HL-60/S4 treated with phorbol 12-myristate 13-acetate at 8.2 ng/mL for 4 days and 3 days (cell line): ENCODE measurements around the gene RFPL1.
"Not testable (repeated sequence)": the region's sequence is repeated elsewhere in the genome, so short reads cannot be mapped to it uniquely, and the experiment has no call there.

Experiments
- in situ Hi-C: fragments of 300-500 bp; cut with MboI; formaldehyde crosslinking; loops from 2 replicates; pipeline ENCODE4 v1.15.0; 2022; ENCODE audit warnings: low sequenced_read_pairs

RFPL1 gene

DNA sequence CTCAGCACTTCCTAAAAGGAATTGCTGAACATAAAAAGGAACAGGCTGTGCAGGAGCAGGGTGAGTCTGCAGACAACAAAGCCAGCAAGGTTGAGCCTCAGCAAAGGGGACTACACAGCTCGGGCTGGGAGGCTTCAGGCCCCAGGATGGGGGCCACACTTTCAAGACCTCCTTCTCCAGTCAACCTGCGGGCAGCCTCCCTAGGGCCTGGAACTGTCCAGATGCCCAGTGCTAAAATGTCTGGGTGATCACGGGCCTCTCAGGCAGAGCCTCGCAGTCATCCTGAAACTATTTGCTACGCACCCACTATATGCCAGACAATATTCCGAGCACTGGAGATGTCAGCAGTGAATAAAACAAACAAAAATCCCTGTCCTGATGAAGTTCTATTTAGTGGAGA, 37.7 kb downstream of the RFPL1 start:
- in situ Hi-C loops, result no loop called here

DNA sequence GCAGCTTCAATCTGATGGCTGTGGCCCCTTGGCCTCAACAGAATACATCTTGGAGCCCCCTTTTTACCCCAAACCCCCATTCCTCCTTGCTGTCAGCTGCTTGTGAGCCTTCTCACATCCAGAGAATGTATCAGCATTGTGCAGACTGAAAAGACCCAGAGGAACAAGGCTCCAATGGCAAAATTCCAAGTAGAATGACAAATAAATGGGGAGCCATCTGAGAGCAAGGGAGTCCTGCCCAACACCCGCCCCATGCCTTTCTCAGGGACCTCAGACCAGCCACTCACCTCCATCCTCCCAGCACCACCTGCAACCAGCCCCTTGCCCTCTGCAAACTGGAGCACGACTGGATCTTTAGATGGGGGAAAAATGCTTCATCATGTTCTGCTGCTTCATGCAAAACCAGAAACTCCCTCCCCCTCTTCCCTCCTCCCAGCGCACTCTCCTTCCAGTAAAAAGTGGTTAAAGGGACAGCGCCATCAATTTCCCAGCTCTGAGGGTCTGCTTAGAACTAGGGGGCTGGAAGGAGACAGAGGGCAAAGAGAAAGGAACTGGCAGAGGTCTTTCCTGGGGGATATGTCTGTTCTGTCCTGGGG, 39.4 kb downstream of the RFPL1 start:
- in situ Hi-C loops, result no loop called here

DNA sequence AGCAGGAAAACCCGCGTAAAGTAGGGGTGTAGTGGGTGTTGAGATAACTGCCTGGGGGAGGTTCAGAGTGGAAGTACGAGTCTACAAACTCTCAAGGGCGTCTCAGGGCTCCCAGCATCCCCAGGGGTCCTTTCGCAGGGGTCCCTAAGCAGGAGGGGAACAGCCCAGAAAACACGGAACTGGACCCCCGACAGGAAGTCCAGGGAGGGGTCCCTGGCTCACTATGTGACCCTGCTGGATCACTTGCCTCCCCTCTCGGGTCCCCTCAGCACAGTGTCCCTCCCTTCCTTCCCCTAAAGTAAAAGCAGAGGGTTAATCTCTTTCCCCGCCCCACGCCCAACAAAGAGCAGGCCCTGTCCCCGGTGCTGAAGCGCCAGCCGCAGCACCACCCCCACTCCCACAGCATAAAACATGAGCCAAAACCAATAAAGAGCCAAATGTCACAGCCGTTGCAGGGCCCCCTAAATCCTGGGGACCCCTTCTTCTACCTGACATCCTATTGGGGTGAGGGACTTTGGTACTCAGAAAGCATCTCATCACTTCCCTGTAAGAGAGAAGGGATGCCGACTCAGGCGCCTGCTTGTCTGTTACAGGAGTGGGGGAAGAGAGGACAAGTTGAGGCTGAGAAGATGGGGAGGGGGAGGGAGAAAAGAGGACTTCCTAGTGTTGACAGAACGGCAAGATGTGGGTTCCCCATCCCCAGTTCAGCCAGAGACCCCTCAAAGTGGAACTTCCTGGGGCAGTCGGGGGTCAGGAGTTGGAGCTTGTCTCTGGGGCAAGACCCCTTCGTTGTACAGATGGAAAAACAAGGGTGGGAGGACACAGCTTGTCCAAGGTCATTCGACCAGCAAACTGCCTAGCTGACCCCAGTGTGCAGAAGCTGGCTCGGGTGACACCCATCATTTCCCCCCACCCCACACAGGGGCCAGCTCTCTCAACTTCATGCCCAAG, 40.2 kb downstream of the RFPL1 start:
- in situ Hi-C loops, result no loop called here

DNA sequence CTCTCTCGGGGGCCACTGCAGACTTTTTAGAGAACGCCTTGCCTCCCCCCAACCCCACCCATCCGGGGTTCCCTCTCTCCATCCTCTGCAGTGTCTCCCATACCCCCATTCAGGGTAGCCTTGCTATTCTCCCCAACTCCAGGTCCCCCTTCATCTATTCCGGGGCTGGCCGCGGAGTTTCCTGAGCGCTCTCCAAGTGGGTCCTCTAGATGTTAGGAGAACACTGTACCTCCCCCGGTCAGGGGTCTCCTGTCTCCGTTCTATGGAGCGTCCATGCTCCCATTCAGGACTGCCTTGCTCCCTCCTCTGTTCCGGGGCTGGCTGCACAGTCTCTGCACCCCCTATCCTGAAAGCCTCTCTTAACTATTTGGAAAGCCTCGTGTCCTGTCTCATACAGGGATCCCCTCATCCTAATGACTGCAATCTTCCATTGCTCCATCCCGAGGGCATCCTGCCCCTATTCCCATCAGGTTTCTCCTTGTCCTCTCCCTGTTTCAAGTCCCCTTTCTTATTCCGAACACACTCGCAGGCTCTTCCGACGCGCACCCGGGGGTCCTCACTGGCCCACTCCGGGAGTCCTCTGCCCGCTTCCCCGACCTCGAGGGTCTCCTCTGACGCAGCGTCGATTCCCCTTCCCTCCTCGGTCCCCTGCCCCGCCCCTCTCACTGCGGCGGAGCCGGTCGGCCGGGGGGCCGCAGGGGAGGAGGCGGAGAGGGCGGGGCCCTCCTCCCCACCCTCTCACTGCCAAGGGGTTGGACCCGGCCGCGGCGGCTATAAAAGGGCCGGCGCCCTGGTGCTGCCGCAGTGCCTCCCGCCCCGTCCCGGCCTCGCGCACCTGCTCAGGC, 41.3 kb downstream of the RFPL1 start, which contains the start of gene NEFH:
NEFH (plus strand) TSS at position 802 of the 845 bp plus-strand sequence. CDS start 45 bp downstream, outside the sequence.
- in situ Hi-C loops, result no loop called here

DNA sequence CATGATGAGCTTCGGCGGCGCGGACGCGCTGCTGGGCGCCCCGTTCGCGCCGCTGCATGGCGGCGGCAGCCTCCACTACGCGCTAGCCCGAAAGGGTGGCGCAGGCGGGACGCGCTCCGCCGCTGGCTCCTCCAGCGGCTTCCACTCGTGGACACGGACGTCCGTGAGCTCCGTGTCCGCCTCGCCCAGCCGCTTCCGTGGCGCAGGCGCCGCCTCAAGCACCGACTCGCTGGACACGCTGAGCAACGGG, 41.8 kb downstream of the RFPL1 start:
- in situ Hi-C loops, result no loop called here

DNA sequence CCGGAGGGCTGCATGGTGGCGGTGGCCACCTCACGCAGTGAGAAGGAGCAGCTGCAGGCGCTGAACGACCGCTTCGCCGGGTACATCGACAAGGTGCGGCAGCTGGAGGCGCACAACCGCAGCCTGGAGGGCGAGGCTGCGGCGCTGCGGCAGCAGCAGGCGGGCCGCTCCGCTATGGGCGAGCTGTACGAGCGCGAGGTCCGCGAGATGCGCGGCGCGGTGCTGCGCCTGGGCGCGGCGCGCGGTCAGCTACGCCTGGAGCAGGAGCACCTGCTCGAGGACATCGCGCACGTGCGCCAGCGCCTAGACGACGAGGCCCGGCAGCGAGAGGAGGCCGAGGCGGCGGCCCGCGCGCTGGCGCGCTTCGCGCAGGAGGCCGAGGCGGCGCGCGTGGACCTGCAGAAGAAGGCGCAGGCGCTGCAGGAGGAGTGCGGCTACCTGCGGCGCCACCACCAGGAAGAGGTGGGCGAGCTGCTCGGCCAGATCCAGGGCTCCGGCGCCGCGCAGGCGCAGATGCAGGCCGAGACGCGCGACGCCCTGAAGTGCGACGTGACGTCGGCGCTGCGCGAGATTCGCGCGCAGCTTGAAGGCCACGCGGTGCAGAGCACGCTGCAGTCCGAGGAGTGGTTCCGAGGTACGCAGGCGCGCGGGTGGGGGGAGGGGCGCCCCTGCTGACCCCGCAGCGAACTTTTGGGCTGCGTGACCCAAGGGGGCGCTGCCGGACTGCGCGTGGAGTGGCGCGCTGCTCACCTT, 42.3 kb downstream of the RFPL1 start:
- in situ Hi-C loops, result no loop called here

DNA sequence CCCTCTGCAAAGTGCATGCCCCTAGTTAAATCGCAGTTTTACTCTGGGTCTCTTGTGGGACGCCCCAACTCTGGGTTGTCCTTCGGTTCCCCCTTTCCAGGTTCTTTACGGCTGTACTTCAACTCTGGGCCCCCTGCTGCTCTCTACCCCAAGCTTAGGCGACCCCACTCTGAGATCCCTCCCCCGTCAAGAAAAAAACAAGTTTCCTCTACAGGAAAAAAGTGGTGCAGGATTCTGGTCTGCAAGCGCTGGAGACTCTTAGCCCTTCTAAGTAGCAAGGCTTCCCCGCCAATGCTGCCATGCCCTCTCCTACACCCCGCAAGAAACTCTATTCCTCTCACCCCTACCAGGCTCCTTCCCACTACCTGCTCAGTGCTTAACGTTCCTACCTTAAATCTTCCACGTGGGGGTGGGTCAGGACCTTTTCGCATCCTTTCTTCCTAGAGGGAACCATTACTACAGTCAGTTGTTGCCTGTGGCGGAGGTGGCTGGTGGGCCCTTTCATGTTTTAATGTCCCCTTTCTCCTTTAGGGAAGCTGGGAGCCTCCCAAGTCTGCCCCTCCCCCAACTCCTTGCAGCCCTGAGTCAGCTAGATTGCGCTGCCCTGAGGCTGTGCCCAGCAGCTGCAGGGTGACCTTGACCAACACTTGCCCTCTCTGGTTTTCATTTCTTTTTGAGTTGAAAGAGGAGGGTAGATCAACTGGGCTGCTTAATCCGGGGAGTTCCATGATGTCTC, 43.0 kb downstream of the RFPL1 start:
- in situ Hi-C loops, result no loop called here

DNA sequence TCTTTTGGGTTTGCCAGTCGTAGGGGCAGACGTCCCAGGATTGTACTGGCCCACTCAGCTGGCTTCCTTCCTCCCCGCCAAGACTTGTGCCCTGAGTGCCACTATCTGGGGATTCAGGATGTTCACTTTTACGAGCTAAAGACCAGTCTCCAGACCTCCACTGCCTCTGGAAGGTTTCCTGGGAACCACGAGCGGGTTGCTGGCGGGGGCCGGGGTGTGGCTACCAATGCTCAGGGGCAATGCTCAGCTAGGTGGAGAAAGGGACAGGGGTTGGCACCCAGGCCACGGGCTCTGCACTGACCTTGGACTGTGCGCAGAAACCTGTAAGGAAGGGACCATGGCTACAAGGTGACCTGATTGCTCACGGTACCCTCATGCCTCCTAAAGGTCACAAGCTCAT, 43.9 kb downstream of the RFPL1 start:
- in situ Hi-C loops, result no loop called here

DNA sequence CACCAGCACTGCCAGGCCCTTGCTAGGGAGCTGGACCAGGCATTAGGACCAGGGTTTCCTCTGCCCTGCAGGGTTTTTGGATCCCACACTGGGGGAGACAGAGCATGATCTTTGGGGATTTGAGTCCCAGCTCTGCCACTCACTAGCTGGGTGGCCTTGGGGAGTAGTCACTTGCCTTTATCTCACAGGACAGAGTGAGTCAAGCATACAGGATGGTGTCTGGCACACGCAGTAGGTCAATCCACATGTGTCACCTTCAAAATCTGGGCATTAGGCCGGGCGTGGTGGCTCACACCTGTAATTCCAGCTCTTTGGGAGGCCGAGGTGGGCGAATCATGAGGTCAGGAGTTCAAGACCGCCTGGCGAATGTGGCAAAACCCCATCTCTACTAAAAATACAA, 44.3 kb downstream of the RFPL1 start:
- in situ Hi-C loops, result no loop called here

DNA sequence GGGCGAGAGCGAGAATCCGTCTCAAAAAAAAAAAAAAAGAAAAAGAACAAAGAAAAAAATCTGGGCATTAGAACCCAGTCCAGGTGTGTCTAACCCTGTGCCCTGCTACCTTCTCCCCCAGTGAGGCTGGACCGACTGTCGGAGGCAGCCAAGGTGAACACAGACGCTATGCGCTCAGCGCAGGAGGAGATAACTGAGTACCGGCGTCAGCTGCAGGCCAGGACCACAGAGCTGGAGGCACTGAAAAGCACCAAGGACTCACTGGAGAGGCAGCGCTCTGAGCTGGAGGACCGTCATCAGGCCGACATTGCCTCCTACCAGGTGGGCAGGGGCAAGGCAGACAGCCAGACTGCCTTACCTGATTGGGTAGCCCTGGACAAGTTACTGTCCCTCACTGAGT, 44.9 kb downstream of the RFPL1 start:
- in situ Hi-C loops, result no loop called here

DNA sequence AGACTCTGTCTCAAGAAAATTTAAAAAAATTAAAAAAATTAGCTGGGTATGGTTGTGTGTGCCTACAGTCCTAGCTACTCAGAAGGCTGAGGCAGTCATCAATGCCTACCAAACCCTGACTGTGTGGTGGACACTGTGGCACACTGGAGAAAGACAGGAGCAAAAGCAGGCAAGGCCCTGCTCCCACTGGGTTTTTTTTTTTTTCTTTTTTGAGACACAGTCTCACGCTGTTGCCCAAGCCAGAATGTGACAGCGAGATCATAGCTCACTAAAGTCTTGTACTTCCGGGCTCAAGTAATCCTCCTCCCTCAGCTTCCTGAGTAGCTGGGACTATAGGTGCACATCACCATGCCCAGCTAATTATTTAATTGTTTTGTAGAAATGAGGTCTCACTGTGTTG, 46.3 kb downstream of the RFPL1 start:
- in situ Hi-C loops, result no loop called here

DNA sequence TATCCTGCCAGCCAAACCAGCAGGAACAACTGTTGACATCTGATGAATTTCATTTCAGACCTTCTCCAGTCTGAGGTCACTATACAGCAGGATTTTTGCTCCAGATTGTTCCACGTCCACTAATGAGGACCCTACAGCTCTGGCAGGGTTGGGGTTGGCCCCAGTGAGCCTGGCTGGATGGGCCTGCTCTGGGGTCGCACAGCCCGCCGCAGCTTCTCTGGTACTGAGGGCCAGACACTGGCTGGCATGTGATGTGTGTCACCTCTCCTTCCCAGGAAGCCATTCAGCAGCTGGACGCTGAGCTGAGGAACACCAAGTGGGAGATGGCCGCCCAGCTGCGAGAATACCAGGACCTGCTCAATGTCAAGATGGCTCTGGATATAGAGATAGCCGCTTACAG, 47.1 kb downstream of the RFPL1 start:
- in situ Hi-C loops, result no loop called here

DNA sequence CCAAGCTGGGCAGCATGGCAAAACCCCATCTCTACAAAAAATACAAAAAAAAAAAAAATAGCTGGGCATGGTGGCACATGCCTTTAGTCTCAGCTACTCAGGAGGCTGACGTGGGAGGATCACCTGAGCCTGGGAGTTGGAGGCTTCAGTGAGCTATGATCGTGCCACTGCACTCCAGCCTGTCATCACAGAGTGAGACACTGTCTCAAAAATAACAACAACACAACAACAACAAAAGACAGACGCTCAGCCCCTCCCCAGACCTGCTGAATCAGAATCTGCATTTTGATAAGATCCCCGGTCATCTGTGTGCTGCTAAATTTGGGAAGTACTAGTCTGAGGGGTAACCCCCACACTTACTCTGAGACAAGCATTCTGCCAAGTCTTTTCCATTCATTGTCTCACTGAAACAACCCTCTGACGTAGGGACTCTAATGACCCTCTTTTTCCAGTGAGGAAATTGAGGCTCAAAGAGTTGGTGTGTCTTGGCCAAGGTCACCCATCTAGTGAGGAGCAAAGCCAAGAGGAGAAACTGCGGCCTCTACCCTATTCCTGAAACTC, 49.1 kb downstream of the RFPL1 start:
- in situ Hi-C loops, result no loop called here

DNA sequence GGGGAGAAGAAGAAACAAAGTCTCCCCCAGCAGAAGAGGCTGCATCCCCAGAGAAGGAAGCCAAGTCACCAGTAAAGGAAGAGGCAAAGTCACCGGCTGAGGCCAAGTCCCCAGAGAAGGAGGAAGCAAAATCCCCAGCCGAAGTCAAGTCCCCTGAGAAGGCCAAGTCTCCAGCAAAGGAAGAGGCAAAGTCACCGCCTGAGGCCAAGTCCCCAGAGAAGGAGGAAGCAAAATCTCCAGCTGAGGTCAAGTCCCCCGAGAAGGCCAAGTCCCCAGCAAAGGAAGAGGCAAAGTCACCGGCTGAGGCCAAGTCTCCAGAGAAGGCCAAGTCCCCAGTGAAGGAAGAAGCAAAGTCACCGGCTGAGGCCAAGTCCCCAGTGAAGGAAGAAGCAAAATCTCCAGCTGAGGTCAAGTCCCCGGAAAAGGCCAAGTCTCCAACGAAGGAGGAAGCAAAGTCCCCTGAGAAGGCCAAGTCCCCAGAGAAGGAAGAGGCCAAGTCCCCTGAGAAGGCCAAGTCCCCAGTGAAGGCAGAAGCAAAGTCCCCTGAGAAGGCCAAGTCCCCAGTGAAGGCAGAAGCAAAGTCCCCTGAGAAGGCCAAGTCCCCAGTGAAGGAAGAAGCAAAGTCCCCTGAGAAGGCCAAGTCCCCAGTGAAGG, 50.9 kb downstream of the RFPL1 start:
- in situ Hi-C loops, result not testable (repeated sequence)

DNA sequence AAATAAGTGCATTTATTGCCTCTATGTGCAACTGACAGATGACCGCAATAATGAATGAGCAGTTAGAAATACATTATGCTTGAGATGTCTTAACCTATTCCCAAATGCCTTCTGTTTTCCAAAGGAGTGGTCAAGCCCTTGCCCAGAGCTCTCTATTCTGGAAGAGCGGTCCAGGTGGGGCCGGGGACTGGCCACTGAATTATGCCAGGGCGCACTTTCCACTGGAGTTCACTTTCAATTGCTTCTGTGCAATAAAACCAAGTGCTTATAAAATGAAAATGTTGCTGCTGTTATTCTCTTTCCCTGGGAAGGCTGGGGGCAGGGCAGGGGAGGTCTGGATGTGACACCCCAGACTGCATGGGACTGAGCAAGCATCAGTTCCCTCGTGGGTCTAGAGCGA, 52.6 kb downstream of the RFPL1 start:
- in situ Hi-C loops, result no loop called here
